HG02852 (cell line): Measurements from ENCODE around the gene ZNF649.

Source experiments
- ATAC-seq: cut with Tn5 transposase; IDR thresholded peaks from one replicate; pipeline ENCODE4 v1.9.1; 2021; ENCODE audit warnings: mild to moderate bottlenecking, moderate library complexity; ENCODE audit not compliant: unreplicated experiment

ZNF649 gene

DNA sequence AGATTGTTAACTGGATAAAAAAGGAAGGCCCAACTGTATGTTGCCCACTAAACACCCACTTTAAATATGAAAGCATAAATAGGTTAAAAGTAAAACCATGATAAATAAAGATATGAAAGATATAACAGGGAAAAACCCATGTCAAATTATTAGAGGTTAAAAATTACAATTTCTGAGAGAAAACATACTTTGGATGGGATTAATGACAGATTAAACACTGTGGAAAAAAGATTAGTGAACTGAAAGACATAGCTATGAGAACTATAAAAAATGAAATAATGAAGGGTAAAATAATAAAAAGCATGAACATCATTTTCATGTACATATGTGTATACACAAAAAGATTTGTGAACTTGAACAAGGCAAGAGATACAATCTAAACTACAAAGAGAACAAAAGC is 14.9 kb downstream of the ZNF649 start:
- no peak for ATAC-seq

DNA sequence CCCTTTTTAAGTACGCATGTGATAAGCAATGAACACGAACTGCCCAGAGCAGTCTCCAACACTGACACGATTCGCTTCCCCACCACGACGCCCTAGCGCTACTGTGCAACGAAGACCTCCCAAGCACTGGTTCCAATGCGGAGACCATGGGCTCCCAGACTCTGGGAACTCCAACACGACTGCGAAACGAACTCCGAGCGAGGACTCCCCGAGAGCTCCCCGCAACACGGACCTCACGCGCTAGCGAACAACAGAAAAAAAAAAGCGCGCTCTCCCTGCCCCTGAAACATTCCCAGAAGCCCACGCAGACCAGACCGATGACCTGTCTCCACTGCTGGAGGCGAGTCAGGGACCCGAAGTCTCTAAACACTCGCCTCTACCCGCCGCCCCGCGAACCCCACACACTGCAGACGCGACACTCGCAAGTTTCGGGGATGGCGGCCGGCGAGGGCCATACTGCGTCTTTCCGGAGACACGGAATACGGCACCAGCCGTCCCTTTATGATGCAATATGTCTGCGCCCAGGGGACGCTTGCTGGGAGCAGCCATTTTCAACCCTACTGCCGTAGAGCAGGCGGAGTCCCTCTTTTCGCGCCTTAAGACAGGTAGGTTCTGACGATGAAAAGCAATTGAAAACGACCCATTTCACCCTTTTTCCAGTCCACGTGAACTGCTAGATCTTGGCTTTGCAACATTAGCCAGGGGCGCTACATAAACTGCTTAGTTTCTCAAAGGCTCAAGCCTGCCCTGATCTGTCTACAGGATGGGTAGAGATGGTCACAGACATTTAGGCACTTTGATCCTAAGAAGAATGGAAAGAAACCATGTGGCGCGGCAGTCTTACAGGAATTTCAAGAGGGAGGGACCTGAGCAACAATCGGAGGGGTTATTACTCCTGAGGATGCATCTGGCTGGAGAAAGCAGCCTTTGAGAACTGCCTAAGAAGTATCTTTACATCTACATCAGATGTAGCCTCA is 17.0 kb downstream of the ZNF649 start, which contains the start of gene ZNF577:
Gene ZNF577 (minus strand): TSS at position 430 of the 977 bp plus-strand sequence. CDS start 7,569 bp downstream, outside the sequence.
- ATAC-seq, result no peak

DNA sequence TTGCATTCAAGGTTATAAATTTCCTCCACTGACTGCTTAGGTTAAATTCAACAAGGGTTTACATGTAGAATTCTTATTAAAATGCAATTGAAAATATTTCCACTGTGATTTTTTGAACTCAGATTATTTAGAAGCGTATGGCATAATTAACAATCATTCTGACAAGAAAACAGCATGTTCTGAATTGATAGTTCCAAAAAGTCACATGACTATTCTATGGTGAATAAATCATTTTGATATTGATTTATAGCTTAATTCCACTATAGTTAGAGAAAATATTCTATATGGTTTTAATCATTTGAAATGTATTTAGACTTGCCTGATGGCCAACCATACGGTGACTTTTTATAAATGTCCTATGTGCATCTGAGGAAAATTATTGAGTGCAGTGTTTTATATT is 20.1 kb downstream of the ZNF649 start:
- no peak for ATAC-seq

DNA sequence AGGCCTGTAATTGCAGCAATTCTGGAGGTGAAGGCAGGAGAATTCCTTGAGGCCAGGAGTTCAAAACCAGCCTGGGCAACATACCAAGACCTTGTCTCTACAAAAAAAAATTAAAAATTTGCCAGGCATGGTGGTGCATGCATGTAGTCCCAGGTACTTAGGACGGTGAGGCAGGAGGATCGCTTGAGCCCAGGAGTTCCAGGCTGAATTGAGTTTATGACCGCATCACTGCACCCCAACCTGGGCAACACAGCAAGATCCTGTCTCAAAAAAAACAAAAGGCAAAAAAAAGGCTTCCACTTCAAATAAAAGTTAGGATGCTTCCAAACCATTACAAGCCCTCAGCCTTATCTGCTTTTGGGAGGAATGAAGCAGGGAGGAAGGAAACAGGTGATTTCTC is 22.3 kb downstream of the ZNF649 start:
- ATAC-seq, result no peak

DNA sequence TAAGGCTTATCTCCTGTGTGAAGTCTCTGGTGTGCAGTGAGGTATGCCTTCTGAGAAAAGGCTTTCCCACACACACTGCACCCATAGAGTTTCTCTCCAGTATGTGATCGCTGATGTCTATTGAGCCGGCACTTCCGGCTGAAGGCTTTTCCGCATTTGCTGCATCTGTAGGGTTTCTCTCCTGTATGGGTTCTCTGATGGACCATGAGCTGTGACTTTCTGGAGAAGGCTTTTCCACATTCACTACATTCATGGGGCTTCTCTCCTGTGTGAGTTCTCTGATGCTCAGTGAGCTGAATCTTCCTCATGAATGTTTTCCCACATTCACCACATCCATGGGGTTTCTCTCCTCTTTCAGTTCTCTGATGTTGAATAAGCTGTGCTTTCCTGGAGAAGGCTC is 31.7 kb downstream of the ZNF649 start:
- no peak for ATAC-seq

DNA sequence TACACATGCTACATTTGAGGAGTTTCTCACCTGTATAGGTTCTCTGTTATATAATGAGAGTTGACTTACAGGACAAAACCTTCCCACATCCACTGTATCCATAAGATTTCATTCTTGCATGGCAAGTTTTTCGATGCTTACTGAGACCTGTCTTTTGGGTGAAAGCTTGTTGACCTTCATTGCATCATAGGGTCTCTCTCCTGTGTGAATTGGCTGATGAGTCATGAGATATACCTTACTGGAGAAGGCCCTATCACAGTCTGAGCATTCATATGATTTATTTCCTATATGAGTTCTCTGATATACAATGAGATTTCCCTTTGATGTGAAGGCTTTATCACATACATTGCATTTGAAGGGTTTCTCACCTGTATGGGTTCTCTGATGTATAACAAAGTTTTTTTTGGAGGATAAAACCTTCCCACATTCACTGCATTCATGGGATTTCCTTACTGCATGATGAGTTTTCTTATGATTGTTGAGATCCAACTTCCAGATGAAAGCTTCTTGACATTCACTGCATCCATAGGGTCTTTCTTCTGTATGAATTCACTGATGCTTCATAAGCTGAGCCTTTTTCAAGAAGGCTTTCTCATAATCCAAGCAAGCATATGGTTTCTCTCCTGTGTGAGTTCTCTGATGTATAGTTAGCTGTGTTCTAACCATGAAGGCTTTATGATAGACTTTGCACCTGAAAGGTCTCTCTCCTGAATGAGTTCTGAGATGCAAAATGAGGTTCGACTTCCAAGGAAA is 42.8 kb downstream of the ZNF649 start:
- ATAC-seq, result no peak
